Peyer's patch (tissue), 4 donors: ENCODE results near the gene MRI1.

Experiments used
- CTCF ChIP-seq, 6 experiments: fragments of 450-650 bp in 4 of 6; fragments of 200-600 bp in 2 of 6; sonication (generic) in 1 of 6; IDR thresholded peaks; one replicate each; pipeline ENCODE4 v1.5.1; 2017 to 2019; ENCODE audit warnings: antibody characterized with exemption in 6 of 6, mild to moderate bottlenecking in 3 of 6, moderate library complexity in 1 of 6
- POLR2A ChIP-seq, 2 donors: fragments of 450-650 bp; IDR thresholded peaks; one replicate each; pipeline ENCODE4 v1.5.1; 2017; ENCODE audit warnings: antibody characterized with exemption in 2 of 2, mild to moderate bottlenecking in 2 of 2, moderate library complexity in 2 of 2

DNA sequence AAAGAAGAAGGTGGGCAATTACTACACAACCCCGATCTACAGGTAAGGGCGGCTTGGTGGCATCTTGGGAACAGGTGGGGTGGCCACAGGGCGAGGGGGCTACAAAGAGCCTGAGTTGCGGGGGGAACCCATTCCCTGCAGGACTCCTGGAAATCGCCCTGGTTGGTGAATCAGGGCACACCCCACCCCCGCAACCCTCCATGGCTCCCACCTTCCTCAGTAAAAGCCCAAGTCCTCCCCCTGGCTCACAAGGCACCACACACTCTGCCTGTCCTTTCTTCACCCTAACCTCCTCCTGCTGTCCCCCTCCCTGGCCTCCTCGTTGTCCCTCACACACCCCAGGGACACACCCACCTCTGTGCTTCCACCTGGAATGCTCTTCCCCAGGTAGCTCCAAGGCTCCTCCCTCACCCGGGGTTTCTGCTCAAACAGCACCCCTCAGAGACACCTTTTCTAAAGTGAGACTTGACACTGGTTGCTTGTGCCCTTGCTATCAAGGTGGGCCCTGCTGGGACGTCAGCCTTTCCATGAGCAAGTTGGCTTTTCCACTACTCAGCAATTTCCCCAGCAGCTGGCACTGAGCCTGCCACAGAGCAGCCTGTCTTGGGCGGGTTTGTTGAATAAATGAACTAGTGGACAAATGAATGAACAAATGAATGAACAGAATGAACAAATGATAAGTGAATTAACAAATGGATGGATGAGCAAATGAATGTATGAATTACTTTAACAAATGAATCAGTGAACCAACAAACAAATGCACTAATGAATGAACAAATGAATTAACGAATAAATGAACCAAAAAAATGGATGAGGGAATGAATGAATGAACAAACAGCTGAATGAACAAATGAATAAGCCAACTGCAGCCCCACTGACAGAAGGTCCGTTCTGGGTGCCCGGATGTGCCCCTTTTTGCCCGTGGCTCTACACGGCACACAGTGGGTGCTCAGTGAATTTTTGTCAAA, 6.2 kb upstream of the MRI1 start:
- TF ChIP-seq CTCF (IDR thresholded peaks at IDR 0.05) (no peak), POLR2A (IDR thresholded peaks at IDR 0.05) (no peak)
